SU-DHL-6 (cell line): ENCODE measurements around the gene KIRREL1.

Experiments
- H2AFZ ChIP-seq: fragments of 200-600 bp; sonication (generic); 2 replicates; pipeline ENCODE4 v1.6.1; 2014; ENCODE audit warnings: low read depth, mild to moderate bottlenecking, moderate library complexity, mixed read lengths, antibody characterized with exemption, low read length; ENCODE audit not compliant: severe bottlenecking
- H3F3A ChIP-seq: fragments of 200-600 bp; shearing (Covaris generic); 2 replicates; pipeline ENCODE4 v1.6.0; 2016; ENCODE audit warnings: antibody characterized with exemption, mild to moderate bottlenecking; ENCODE audit not compliant: insufficient read depth
- H3K27ac ChIP-seq: fragments of 200-600 bp; sonication (generic); 2 replicates; pipeline ENCODE4 v1.5.1; 2016; ENCODE audit warnings: low read depth, mild to moderate bottlenecking, low read length, moderate library complexity, mixed read lengths
- H3K27me3 ChIP-seq: fragments of 200-600 bp; sonication (generic), shearing (Covaris generic); 2 replicates; pipeline ENCODE4 v1.6.0; 2014; ENCODE audit warnings: mild to moderate bottlenecking, low read length
- H3K36me3 ChIP-seq: fragments of 200-600 bp; sonication (generic); 2 replicates; pipeline ENCODE4 v1.6.1; 2014; ENCODE audit warnings: mild to moderate bottlenecking, low read length, mixed read lengths
- H3K4me2 ChIP-seq: fragments of 300-600, 200-600 bp; shearing (Covaris generic), sonication (generic); 2 replicates; pipeline ENCODE4 v1.6.0; 2014; ENCODE audit warnings: low read length, low read depth, mild to moderate bottlenecking; ENCODE audit not compliant: poor library complexity, severe bottlenecking
- H3K4me3 ChIP-seq: fragments of 200-600 bp; sonication (generic); 2 replicates; pipeline ENCODE4 v1.5.1; 2014; ENCODE audit warnings: antibody characterized with exemption, low read length, mild to moderate bottlenecking, mixed read lengths; ENCODE audit not compliant: insufficient read depth, poor library complexity, severe bottlenecking
- H3K79me2 ChIP-seq: fragments of 200-600 bp; sonication (generic); 2 replicates; pipeline ENCODE4 v1.6.1; 2014; ENCODE audit warnings: mild to moderate bottlenecking, low read length, moderate library complexity; ENCODE audit not compliant: insufficient read depth
- H3K9ac ChIP-seq: fragments of 200-600 bp; sonication (generic); 2 replicates; pipeline ENCODE4 v1.7.0; 2014; ENCODE audit warnings: mild to moderate bottlenecking, low read length
- H3K9me2 ChIP-seq: fragments of 200-600 bp; sonication (generic); replicated peaks from 2 replicates; pipeline ENCODE4 v1.6.1; 2014; ENCODE audit warnings: low read length; ENCODE audit not compliant: insufficient read depth
- H3K9me3 ChIP-seq: fragments of 200-600 bp; sonication (generic); 2 replicates; pipeline ENCODE4 v1.6.1; 2014; ENCODE audit warnings: low read length, mixed read lengths; ENCODE audit not compliant: insufficient read depth
- H4K20me1 ChIP-seq: fragments of 200-600 bp; sonication (generic); 2 replicates; pipeline ENCODE4 v1.6.1; 2014; ENCODE audit warnings: low read depth, mild to moderate bottlenecking, antibody characterized with exemption, low read length, moderate library complexity, mixed read lengths
- EZH2phosphoT487 ChIP-seq: fragments of 200-600 bp; sonication (generic), shearing (Covaris generic); conservative IDR thresholded peaks from 2 replicates; pipeline ENCODE4 v1.6.1; 2018; ENCODE audit warnings: mild to moderate bottlenecking, antibody characterized with exemption, low read length, moderate library complexity, mixed read lengths
- TF ChIP-seq, protein P1 (sequence below): fragments of 200-600 bp; sonication (generic); IDR thresholded peaks from one replicate; pipeline ENCODE4 v1.5.1; 2017; ENCODE audit warnings: antibody characterized with exemption, mild to moderate bottlenecking, low read length, moderate library complexity; ENCODE audit not compliant: insufficient read depth, poor library complexity, severe bottlenecking

The KIRREL1 gene

DNA sequence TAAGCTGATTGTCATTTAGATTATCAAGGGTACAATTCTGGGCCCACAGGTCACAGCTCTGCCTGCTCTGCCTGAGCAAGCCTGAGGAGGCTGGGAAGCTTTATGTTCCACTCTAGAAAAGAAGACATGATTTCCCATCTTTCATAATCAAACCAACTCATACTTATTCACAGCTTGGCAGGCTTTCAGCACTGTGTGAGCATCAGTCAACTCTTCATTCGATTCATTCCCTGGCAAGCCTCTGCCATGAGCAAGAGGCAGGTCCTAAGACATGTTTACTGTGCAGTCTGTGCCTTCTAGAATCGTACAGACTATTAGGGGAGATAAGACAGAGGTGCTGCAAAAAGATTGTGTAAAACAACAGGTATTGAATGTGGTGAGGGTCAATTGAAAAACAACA, 24.5 kb upstream of the KIRREL1 start:
- H3K27me3 ChIP-seq, result no peaks in the 10 kb centered on the region
- H3K36me3 ChIP-seq, result no peaks in the 10 kb centered on the region
- no peak overlapping the region for H3K9ac ChIP-seq
- H3K9me3 ChIP-seq, result no peaks in the 10 kb centered on the region
- H4K20me1 ChIP-seq, result no peaks in the 10 kb centered on the region
- H2AFZ ChIP-seq, result no peak overlapping the region
- TF ChIP-seq, protein P1, sequence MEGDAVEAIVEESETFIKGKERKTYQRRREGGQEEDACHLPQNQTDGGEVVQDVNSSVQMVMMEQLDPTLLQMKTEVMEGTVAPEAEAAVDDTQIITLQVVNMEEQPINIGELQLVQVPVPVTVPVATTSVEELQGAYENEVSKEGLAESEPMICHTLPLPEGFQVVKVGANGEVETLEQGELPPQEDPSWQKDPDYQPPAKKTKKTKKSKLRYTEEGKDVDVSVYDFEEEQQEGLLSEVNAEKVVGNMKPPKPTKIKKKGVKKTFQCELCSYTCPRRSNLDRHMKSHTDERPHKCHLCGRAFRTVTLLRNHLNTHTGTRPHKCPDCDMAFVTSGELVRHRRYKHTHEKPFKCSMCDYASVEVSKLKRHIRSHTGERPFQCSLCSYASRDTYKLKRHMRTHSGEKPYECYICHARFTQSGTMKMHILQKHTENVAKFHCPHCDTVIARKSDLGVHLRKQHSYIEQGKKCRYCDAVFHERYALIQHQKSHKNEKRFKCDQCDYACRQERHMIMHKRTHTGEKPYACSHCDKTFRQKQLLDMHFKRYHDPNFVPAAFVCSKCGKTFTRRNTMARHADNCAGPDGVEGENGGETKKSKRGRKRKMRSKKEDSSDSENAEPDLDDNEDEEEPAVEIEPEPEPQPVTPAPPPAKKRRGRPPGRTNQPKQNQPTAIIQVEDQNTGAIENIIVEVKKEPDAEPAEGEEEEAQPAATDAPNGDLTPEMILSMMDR, result no peak
- no peak for TF ChIP-seq EZH2phosphoT487
- no peaks in the 10 kb centered on the region for H3K79me2 ChIP-seq
- H3K27ac ChIP-seq, result no peak overlapping the region
- H3K4me3 ChIP-seq, result no peak overlapping the region
- no peaks in the 10 kb centered on the region for H3F3A ChIP-seq
- H3K9me2 ChIP-seq, result no peaks in the 10 kb centered on the region
- no peak overlapping the region for H3K4me2 ChIP-seq

DNA sequence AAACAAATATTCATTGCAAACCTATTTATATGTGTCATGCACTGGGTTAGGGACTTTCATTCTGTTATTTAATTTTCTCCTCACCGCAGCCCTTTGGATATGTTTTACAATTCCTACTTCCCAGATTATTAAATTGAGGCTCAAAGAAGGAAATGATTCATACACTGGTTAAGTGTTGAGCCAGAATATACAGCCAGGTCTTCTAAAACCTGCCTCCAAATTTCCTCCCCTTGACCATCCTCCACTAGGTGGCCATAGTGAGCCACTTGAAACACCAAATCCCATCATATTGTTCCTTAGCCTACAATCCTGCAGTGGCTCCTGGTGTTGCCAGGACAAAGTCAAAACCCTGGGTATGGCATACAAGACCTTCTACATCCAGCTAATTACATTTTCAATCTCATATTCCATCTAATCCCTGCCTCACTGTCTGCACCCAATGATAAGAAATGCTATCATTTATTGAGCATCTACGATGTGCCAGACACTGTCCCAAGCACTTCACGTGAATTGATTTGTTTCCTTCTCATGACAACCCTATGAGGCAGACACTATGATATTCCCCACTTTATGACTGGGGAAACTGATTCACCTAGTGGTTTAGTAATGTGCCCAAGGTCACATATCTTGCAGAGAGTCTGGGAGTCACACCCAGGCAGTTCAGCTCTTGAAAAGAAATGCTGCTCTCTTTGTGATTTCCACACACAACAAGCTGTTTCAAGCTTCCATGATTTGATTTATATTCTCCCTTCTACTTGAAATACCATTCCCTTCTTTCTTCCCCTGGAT, 23.6 kb upstream of the KIRREL1 start:
- TF ChIP-seq EZH2phosphoT487, result no peak
- TF ChIP-seq, protein P1, result peak; percentile 65
- no peaks in the 10 kb centered on the region for H3F3A ChIP-seq
- H3K27me3 ChIP-seq, result no peaks in the 10 kb centered on the region
- H3K36me3 ChIP-seq, result no peaks in the 10 kb centered on the region
- no peaks in the 10 kb centered on the region for H3K9me2 ChIP-seq
- H3K27ac ChIP-seq, result no peak overlapping the region
- H3K9me3 ChIP-seq, result no peaks in the 10 kb centered on the region
- H4K20me1 ChIP-seq, result no peaks in the 10 kb centered on the region
- no peak overlapping the region for H3K4me3 ChIP-seq
- no peak overlapping the region for H3K9ac ChIP-seq
- H2AFZ ChIP-seq, result no peak overlapping the region
- no peaks in the 10 kb centered on the region for H3K79me2 ChIP-seq
- no peak overlapping the region for H3K4me2 ChIP-seq

DNA sequence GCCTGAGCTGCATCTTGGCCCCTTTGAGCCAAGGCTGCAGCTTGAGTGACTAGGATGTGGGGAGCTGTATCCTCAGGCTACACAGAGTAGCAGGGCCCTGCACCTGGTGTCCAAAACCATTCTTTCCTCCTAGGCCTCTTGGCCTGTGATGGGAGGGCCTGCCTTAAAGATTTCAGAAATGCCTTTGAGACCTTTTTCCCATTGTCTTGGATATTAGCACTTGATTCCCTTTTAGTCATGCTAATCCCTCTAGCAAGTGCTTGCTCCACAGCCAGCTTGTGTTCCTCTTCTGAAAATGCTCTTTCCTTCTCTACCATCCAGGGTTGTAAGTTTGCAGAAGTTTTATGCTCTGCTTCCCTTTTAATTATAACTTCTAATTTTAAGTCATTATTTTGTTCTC, 21.7 kb upstream of the KIRREL1 start:
- Histone ChIP-seq H3K4me2 (no peak overlapping the region), H3F3A (no peaks in the 10 kb centered on the region), H3K27me3 (no peaks in the 10 kb centered on the region), H3K79me2 (no peaks in the 10 kb centered on the region), H3K9me3 (no peaks in the 10 kb centered on the region), H4K20me1 (no peaks in the 10 kb centered on the region), H3K27ac (no peak overlapping the region), H3K9me2 (no peaks in the 10 kb centered on the region), H3K4me3 (no peak overlapping the region), H3K9ac (no peak overlapping the region), H2AFZ (no peak overlapping the region), H3K36me3 (no peaks in the 10 kb centered on the region)
- TF ChIP-seq, protein P1, result no peak
- TF ChIP-seq EZH2phosphoT487, result no peak
